ENCODE data around the gene PDSS2.
"Not testable (repeated sequence)": the region's sequence is repeated elsewhere in the genome, so short reads cannot be mapped to it uniquely, and the experiment has no call there.

Gene PDSS2

DNA sequence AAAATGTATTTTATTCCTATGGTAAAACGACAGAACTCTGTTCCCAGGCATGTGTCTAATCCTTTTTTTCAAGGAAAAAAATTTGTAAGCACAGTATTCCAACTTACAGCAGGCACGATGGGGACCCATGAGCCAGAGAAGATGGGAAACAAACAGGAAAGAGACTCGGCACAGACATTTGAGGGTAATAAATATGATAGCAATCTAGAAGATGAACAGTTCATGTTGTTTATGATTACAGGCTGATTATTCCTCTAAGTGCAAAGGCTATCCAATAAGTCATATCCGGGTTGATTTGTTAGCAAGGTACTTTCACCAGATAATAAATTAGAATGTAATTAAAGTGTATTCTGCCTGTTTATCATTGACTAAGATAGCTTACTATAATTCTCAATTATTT lies 43.2 kb downstream of the PDSS2 start:
- DNase-seq: no peak
- ATAC-seq: no peak

DNA sequence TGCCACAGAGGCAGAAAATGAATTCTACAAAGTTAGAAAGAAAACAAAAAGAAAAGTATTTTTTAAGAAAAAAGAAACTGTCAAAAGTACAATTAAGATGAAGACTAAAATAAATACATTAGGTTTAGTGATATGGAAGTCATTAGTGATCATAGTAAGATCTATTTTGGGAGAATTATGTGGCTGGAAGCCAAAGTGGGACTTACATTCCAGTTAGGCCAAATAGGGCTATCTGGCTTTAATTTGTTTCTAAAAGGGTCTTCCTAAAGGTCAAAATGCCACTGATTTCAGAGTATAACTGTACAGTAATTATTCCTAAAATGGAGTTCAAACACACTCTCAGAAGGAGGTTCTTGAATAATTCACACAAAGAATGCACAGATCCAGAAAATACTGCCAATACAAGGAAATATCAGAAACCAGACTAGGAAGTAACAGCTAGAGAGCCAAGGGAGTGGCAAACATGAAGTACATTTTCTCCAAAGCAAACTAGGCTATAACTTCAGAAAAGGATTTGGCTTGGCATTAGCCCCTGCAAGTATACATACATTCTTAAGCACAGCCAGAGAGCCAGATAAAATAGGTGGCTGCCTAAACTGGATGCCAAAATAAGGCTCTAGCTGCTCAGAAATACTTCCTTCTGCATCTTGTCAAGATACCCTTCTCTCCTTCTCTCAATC lies 45.3 kb downstream of the PDSS2 start:
- ATAC-seq (no peak), DNase-seq (no peak)

DNA sequence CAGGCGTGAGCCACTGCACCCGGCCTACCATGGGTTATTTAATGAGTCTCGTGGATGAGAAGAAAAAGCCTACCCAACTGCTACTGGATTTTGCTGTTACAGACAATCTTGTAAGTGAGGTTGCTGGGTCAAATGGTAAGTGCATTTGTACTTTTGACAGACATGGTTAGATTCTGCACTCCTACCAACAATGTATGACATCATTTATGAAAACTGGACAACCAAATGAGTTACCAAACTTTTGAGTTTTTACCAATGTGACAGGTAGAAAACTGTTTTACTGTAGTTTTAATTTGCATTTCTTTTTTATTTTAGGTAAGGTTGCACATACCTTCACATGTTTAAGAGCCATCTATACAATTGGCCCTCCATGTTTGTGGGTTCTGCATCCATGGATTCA lies 48.2 kb downstream of the PDSS2 start:
- no peak for DNase-seq
- ATAC-seq: no peak

DNA sequence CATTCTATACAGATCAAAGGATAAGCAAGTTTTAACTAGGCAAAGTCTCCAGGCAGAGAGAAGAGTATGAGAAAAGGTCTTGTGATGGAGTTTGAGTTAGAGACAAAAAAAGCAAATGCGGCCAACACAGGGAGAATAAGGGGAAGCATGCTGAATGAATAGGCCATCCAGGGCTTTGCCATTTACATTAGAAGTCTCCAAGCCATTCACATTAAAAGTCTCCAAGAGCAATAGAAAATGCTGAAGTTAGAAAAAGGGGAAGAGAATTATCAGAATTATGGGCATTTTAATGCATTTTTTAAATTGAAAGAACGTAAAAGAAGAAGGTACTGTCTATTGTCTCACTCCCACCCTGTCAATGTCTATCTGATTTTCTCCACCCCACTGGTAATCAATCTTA lies 49.4 kb downstream of the PDSS2 start:
- DNase-seq (no peak), ATAC-seq (no peak)

DNA sequence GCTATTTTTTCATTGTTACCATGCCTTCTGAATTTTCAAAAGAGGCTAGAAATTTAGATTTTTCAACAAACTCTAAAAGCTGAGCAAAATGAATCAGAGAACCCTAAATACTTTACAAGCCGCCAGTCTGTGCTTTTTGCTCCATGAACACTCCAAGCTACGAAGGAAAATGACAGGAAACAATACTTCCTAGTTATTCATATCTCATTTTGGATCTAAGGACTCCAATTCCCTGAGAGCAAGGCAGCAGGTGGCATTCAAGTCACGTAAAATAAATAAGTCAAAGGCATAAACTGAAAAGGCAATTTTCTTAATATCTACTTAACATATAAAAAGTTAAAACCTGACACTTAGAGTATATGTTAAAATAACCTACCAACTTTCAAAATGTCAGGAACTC lies 50.6 kb downstream of the PDSS2 start:
- DNase-seq (no peak), ATAC-seq (no peak)

DNA sequence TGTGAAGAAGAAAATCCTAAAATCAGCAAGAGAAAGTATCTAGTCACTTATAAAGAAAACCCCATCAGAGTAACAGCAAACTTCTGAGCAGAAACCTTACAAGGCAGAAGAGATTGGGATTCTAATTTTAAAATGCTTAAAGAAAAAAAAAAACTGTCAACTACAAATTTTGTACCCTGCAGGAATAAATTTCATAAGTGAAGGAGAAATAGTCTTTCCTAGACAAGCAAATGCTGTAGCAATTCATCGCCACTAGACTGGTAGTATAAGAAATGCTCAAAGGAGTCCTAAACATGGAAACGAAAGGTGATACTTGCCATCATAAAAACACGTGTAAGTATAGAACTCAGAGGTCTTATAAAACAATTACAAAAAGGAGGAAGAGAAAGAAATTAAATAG lies 54.4 kb downstream of the PDSS2 start:
- DNase-seq: no peak
- no peak for ATAC-seq

DNA sequence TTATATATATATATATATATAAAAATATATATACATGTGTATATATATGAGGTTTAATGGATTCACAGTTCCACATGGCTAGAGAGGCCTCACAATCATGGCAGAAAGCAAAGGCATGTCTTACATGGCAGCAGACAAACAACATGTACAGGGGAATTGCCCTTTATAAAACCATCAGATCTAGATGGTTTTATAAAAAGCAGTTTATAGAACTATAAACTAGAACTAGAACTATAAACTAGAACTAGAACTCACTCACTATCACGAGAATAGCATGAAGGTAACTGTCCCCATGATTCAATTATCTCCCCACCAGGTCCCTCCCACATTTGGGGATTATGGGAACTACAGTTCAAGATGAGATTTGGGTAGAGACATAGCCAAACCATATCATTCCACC lies 56.8 kb downstream of the PDSS2 start:
- DNase-seq (no peak), ATAC-seq (no peak)

DNA sequence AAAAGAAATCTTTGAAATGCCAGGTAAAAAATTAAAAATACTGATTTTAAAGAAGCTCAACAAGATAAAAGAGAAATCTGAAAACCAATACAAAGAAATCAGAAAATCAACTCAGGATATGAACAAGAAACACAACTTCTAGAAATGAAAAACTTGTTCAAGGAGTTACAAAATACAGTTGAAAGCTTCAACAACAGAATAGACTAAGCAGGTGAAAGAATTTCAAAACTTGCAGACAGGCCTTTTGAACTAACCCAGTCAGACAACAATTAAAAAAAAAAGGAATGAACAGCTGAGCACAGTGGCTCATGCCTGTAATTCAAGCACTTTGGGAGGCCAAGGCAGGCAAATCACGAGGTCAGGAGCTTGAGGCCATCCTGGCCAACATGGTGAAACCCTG lies 57.8 kb downstream of the PDSS2 start:
- no peak for DNase-seq

DNA sequence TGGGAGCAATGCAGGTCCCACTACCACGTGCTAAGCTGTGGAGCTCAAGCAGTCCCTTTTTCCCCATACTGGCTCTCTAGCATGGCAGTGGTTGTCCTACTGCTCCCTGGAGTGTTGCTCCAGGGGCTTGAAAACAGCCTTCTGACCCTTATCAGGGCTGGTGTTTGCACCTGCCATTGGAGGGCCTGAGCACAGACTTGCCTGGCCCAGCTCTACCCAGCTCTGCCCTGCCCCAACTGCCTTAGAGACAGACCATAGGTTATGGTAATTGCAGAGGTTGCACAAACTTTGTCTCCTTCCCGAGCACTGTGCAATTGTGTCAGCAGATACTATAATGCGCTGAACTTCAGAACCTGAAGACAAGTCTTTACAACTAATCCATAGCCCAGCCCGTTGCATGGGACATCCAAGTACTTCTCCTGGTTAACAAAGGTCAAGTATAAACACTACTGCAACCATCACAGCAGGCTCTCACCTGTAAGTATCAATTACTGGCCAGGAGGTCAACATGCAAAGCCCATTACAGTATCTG lies 58.7 kb downstream of the PDSS2 start:
- DNase-seq: no peak
- no peak for ATAC-seq

More for the DNA sequence above, 57.8 kb downstream of the PDSS2 start:
- ATAC-seq: no peak

DNA sequence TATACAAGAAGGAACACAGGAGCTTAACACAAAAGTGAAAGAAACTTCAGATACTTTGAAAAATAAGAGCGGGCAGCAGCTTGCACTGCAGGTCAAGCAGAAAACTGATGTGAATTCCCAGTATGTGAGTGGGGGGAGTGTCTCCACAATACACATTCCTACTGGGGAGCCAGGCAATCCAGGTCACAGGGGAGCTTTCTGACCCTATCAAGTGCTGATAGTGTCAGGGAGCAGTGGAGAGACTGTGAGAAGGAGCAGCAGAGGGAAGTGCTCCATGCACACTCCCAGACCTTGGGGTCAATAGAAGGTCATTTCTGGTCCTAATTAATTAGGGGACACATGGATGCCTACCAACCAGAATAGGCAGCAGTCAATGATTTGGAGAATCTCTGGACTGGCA lies 59.4 kb downstream of the PDSS2 start:
- ATAC-seq (no peak), DNase-seq (no peak)

DNA sequence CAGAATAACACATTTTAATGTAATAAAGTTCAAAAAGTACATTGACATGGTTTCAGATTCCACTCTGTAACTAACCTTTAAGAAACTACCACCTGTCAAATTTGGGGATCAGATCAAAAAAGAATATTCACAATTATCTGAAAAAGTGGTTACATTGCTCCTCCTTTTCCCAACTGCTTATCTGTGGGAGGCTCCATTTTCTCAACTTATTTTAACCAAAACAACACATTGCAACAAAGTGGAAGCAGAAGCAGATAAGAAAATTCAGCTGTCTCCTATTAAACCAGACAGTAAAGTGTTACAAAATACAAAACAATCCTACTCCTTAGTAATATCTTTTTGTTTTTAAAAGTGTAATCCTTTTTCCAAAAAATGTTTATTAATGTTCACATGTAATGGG lies 61.4 kb downstream of the PDSS2 start:
- DNase-seq (no peak), ATAC-seq (no peak)

DNA sequence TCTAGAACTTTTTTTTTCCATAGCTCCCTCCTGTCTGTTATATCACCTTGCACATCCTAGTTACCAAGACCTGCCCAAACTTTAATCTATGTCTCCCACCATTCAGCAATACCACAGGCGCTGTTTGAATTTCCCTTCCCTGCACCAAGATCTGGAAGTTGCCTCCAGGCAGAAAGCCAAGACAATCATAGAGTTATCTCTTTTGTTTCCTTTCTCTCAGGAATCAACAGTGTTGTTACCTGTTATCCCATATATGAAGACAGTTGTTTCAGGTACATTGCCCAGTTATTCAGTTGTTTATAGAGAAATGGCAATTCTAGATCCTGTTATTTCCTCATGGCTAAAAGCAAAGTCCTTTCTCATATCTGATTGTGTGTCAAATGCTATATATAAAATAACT lies 63.2 kb downstream of the PDSS2 start:
- DNase-seq (no peak), ATAC-seq (no peak)

DNA sequence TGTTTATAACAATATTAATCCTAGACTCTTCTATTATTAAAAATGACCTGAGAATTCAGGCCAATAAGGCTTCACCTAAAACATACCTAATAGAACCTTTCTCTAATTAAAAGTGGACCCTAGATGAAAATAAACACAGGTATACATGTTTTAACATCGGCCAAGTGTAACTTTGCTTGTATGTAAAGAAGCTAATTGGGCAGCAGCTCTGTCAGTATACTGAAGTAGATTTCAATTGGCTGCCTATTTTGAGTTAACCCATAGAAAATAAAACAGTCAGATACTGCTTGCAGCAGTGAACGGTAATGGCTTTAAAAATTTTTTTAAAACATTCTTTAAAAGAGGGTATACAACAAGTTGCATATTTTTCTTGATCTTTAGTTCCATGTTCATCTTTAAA lies 67.3 kb downstream of the PDSS2 start:
- ATAC-seq: no peak
- no peak for DNase-seq

DNA sequence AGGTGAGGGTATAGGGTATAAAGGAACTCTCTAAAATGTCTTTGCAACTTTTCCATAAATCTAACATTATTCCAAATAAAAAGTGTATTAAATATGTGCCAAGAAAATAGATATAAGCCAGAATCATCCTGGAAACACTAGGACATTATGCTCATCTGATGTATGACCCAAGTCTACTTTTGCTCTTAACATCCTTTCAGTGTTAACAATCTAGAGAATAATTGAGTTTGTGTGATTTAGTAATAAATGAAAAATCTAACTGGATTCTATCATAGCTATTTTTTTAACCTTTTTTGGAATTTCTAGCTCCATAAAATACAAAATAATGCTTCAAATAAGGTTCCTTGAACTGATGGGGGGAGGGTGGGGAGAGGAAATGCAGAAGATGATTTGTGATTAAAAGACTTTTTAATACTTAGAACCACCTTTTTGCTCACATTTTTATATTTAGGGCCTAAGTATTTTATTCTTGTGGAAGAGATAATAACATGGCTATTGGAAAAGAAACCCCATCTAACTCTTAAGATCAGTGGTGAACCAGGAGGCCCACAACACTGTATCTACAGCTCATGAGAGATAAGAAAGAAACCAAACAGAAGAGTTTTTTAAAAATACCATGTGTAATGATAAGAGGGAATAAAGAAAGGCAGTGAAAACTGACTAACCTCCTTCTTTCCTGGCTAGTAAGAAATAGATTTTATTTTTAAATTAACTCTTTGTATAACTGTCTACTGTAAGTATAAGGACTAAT lies 68.5 kb downstream of the PDSS2 start:
- DNase-seq (no peak), ATAC-seq (no peak)

DNA sequence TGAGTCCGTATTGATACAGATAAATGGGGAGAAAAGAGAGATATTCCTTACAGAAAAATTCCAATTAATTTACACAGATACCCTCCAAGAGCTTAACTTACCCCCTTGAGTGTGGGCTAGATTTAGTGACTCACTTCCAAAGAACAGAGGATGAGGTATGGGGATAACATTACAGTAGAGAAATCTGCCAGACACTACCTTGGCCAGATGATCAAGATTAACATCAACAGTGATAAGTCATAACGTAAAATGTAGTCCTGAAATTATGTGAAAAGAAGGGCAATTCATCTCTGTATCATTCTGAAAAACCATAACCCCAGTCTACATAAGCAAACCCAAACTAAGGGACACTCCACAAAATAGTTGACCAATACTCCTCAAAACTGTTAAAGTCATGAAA lies 69.3 kb downstream of the PDSS2 start:
- DNase-seq (no peak), ATAC-seq (no peak)

DNA sequence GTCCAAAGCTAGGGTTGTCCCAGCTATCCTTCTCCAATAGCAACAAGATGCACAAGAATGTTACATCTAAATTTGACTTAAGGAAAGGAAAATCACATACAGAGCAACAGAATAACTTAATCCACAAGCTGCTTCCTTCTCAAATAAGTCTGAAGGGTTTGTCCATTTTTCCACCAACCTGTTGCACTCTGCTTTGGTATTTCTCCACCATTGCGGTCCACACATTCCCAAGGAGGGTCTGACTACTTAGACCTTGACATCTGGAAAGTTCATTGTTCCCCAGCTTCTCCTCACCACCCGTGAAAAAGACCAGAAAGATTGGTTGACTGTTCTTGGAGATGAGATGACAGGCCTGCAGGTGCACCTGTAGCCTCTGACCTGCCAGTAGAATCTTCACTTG lies 72.5 kb downstream of the PDSS2 start:
- DNase-seq (no peak), ATAC-seq (no peak)

DNA sequence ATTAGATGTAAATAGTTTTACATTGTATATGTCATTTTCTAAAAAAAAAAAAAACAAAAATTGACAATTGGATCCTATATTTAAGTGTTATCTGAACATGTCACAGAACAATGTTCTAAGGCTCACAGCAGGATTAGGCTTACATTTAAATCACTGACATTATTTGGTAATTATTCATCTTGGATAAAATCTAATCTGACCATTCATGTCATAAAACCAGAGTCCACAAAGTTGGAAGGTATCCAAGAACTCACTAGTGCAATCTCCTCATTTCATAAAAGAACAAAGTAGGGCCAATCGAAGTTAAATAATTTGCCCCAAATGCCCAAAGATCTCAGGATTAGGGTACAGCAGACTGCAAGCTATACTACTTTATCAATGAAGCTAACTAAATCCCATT lies 73.0 kb downstream of the PDSS2 start:
- ATAC-seq: no peak
- no peak for DNase-seq

DNA sequence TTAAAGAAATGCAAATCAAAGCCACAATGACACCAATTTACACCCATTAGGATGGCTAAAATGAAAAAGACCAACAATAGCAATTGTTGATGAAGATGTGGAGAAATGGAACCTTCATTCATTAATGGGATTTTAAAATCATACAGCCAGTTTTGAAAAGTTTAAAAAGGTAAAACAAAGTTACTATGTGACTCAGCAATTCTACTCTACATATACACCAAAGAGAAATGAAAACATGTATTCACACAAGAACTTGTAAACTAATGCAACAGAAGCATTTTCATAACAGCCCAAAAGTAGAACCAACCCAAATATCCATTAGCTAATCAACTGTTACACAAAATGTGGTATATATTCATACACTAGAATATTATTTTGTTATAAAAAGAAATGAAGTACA lies 75.7 kb downstream of the PDSS2 start:
- ATAC-seq (no peak), DNase-seq (no peak)

DNA sequence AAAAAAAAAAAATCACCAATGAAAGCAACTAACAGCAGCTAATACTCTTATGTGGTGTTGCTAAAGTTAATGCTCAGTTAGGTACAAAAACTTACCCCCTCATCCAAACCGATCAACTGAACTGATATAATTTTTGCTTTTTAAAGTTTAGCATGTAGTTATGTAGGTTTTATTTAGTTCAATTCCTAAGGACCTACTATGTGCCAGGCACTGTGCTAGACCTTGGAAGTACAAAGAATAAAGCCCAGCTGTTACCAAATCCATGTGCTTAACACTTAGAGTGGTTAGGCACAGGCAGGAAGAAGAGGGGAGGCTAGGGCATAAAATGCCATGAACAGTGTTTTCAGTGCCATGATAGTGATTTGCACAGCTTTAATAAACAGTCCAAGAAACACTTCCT lies 85.1 kb downstream of the PDSS2 start:
- no peak for ATAC-seq

DNA sequence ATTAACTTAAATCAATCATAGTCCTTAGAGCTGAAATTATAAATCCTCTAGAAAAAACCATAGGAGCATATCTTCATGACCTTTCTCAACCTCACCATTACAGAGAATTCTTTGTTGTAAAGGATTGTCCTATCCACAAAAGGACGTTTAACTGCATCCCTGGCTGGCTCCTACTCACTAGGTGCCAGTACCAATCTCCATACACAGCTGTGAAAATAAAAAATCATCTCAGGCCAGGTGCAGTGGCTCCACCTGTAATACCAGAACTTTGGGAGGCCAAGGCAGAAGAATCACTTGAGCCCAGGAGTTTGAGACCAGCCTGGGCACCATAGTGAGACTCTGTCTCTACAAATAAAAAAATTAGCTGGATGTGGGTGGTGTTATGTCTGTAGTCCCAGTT lies 89.9 kb downstream of the PDSS2 start:
- DNase-seq (no peak), ATAC-seq (no peak)

More for the DNA sequence above, 85.1 kb downstream of the PDSS2 start:
- no peak for DNase-seq

DNA sequence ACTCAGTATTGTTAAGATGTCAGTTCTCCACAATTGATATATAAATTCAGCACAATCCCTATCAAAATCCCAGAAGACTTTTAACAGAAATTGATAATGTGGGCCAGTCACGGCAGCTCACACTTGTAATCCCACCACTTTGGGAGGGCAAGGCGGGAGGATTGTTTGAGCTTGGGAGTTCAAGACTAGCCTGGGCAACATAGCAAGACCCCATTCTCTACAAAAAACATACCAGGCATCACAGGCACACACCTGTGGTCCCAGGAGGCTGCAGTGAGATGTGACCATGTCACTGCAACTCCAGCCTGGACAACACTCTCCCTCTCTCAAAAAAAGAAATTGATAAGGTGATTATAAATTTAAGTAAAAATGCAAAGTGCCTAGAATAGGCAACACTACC lies 90.9 kb downstream of the PDSS2 start:
- no peak for DNase-seq
- ATAC-seq: no peak

DNA sequence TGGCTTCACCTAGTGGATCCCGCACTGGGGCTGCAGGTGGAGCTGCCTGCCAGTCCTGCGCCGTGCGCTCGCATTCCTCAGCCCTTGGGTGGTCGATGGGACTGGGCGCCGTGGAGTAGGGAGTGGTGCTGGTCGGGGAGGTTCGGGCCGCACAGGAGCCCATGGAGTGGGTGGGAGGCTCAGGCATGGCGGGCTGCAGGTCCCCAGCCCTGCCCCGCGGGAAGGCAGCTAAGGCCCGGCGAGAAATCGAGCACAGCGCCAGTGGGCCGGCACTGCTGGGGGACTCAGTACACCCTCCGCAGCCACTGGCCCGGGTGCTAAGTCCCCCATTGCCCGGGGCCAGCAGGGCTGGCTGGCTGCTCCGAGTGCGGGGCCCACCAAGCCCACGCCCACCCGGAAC lies 95.2 kb downstream of the PDSS2 start:
- not testable (repeated sequence) for DNase-seq, ATAC-seq

DNA sequence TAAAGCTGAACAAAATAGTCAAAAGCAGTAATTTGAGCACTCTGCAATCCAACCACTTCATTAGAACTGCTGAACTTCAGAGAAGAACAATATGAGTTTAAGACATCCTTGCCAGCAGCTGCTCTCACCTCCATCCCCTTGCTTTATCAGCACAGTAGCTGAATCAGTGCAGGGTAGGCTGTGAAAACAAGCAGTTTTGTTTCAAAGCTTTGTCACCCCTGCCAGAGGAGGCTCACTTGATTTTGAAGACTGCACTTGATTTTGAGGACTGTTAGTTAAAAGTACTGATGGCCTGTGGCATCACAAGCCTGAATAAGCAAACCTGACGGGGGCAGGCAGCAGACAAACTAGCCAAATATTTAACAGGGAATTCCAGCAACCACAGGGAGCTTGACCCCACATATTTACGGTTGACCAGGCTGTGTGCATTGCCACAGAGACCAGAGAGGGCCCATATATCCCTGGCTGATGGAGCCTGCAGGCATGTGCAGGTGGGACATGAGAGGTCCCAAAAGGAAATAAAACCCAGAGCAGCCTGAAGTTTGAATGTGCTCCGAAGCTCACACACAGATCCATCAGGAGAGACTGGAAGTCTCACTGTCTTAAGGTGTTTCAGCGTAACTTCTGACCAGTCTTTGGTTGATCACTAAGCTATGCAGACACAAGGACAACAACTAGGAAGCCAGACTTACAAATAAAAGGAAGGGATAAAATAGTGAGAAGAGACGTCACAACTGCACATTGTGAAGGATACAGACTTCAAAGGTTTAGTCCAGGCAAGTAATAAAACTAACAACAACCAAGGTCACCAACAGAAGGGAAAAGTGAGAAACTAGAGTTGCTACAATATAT lies 97.4 kb downstream of the PDSS2 start:
- no peak for ATAC-seq
- DNase-seq: no peak

Measured in stimulated activated naive CD8-positive, alpha-beta T cell treated with anti-CD3 and anti-CD28 coated beads, Interleukin-15, Interleukin-2, amounts not matched to agents 100 U/mL and 50 U/mL, for 24 hours (primary cell).